ENCODE results near the gene ELF1.

DNA sequence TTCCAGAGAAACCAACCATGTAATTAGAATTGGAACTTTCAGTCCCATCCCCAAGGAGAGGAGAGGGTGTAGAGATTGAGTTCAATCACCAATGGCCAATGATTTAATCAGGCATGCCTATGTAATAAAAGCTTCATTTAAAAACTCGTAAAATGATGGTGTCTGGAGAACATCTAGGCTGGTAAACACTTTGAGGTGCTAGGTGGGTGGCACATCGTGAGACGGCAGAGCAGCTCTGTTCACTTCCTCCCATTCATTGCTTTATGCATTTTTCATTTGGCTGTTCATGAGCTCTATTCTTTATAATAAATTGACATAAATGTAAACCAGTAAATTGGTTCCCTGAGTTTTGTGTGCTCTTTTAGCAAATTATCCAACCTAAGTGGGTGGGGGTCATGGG lies 90.1 kb downstream of the ELF1 start:
- TF ChIP-seq NFE2L2 (IDR thresholded peaks at IDR 0.05; ENCODE audit: low read depth, low read length) = no peak
- TF ChIP-seq BHLHE40 (IDR thresholded peaks at IDR 0.05; ENCODE audit: low read depth, low read length) = no peak
- no peak for TF ChIP-seq RFX5 (IDR thresholded peaks at IDR 0.05; ENCODE audit: low read depth, low read length)
- no peak for TF ChIP-seq CTCF (conservative IDR thresholded peaks at IDR 0.05; ENCODE audit: low read depth, low read length)
- TF ChIP-seq POLR2A (IDR thresholded peaks at IDR 0.05; ENCODE audit: low read depth, low read length) = no peak
- no peak for TF ChIP-seq SMC3 (IDR thresholded peaks at IDR 0.05; ENCODE audit: low read depth, low read length)
- TF ChIP-seq, protein P1, sequence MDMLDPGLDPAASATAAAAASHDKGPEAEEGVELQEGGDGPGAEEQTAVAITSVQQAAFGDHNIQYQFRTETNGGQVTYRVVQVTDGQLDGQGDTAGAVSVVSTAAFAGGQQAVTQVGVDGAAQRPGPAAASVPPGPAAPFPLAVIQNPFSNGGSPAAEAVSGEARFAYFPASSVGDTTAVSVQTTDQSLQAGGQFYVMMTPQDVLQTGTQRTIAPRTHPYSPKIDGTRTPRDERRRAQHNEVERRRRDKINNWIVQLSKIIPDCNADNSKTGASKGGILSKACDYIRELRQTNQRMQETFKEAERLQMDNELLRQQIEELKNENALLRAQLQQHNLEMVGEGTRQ (IDR thresholded peaks at IDR 0.05; ENCODE audit: low read depth, low read length) = no peak
- TF ChIP-seq MAFK (IDR thresholded peaks at IDR 0.05; ENCODE audit: low read depth, low read length) = no peak
- TF ChIP-seq MXI1 (IDR thresholded peaks at IDR 0.05; ENCODE audit: borderline replicate concordance, low read depth, low read length) = no peak
- no peak for TF ChIP-seq MAZ (IDR thresholded peaks at IDR 0.05; ENCODE audit: borderline replicate concordance, low read depth, low read length)
- no peak for TF ChIP-seq FOS (IDR thresholded peaks at IDR 0.05; ENCODE audit: low read depth, low read length)
- TF ChIP-seq RCOR1 (IDR thresholded peaks at IDR 0.05; ENCODE audit: insufficient replicate concordance, low read length) = no peak
- TF ChIP-seq RAD21 (IDR thresholded peaks at IDR 0.05; ENCODE audit: low read length) = no peak
- TF ChIP-seq CEBPB (IDR thresholded peaks at IDR 0.05; ENCODE audit: low read depth, low read length) = no peak
